NB4 (cell line): ENCODE results near the gene TMEM39A.

Source experiments
- CTCF ChIP-seq: IDR thresholded peaks from one replicate; pipeline ENCODE4 v1.5.1; 2012; ENCODE audit warnings: low read depth, low read length
- POLR2A ChIP-seq: IDR thresholded peaks from 2 replicates; pipeline ENCODE4 v1.6.1; 2011; ENCODE audit warnings: mild to moderate bottlenecking; ENCODE audit not compliant: insufficient read length; ENCODE audit errors: extremely low read depth

DNA sequence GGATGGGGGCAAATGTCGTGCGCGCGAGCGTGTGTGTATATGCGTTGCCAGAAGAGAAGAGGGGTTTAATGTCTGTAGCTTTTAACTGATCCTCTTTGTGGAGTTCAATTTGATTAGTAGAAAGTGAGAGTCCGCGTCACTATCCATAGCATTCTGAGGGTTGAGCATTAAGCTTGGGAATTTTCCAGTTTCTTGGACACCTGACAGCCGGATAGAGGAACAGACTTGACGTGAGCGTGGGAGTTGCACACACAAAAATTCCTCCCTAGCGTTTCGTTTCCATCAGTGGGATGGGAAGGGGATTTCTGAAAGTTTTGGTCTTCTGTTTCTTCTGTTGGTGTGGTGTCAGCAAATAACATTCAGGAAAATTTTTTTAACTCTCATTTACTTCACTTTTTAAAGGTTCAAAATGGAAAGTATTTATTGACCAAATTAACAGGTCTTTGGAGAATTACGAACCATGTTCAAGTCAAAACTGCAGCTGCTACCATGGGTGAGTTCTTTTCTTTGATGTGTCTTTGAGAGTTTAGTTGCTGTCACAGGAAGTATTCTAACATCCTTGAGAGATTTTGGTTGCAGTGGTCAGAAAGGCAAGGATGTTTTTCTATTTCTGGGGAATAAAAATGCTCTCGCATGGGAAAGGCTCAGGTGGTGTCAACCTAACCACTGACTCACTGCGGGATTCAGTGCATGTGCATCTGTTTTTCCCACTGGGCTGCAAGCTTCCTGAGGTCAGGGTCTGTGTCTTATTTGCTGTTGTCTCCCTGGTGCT lies 6.2 kb upstream of the TMEM39A start:
- TF ChIP-seq CTCF = no peak
- TF ChIP-seq POLR2A = no peak
